Hepatocyte (in vitro differentiated cells): ENCODE measurements around the gene CROCC2. TPM values are rescaled to one million over a fixed set of nuclear protein-coding genes. Genes with fewer than 3 reads are reported as not detected.

Experiments used
- DNase-seq: peaks from one replicate; pipeline ENCODE4 v3.0.0-alpha.2; 2016; ENCODE audit warnings: low spot score
- H2AFZ ChIP-seq: fragments of 200-600 bp; sonication (generic); 2 replicates; pipeline ENCODE4 v1.6.0; 2016; ENCODE audit warnings: antibody characterized with exemption, mild to moderate bottlenecking
- H3K27ac ChIP-seq: fragments of 200-600 bp; sonication (generic); 2 replicates; pipeline ENCODE4 v1.5.1; 2016; ENCODE audit warnings: mild to moderate bottlenecking
- H3K27me3 ChIP-seq: fragments of 200-600 bp; sonication (generic); 2 replicates; pipeline ENCODE4 v1.6.1; 2016
- H3K36me3 ChIP-seq: fragments of 200-600 bp; sonication (generic); replicated peaks from 2 replicates; pipeline ENCODE4 v1.5.1; 2016; ENCODE audit warnings: low read depth; ENCODE audit not compliant: insufficient read depth
- H3K4me1 ChIP-seq: fragments of 200-600 bp; sonication (generic); 2 replicates; pipeline ENCODE4 v1.5.1; 2016; ENCODE audit warnings: mild to moderate bottlenecking, moderate library complexity; ENCODE audit not compliant: insufficient read depth
- H3K4me2 ChIP-seq: fragments of 200-600 bp; sonication (generic); 2 replicates; pipeline ENCODE4 v1.6.0; 2016
- H3K4me3 ChIP-seq: fragments of 200-600 bp; sonication (generic); 2 replicates; pipeline ENCODE4 v1.5.1; 2016; ENCODE audit warnings: mild to moderate bottlenecking
- H3K79me2 ChIP-seq: fragments of 200-600 bp; sonication (generic); 2 replicates; pipeline ENCODE4 v1.6.0; 2017; ENCODE audit warnings: mild to moderate bottlenecking
- H3K9me2 ChIP-seq: fragments of 200-600 bp; sonication (generic); replicated peaks from 2 replicates; pipeline ENCODE4 v1.6.0; 2017; ENCODE audit warnings: mild to moderate bottlenecking; ENCODE audit not compliant: insufficient read depth
- H3K9me3 ChIP-seq: fragments of 200-600 bp; sonication (generic); 2 replicates; pipeline ENCODE4 v1.5.1; 2016; ENCODE audit warnings: low read depth, mild to moderate bottlenecking
- H4K20me1 ChIP-seq: fragments of 200-600 bp; sonication (generic); 2 replicates; pipeline ENCODE4 v1.6.0; 2016; ENCODE audit warnings: mild to moderate bottlenecking; ENCODE audit not compliant: insufficient read depth, poor library complexity, severe bottlenecking
- CTCF ChIP-seq: fragments of 200-600 bp; sonication (generic); IDR thresholded peaks from 2 replicates; pipeline ENCODE4 v1.5.1; 2016; ENCODE audit warnings: antibody characterized with exemption, mild to moderate bottlenecking; ENCODE audit not compliant: poor library complexity
- EZH2 ChIP-seq: fragments of 200-600 bp; sonication (generic); IDR thresholded peaks from 2 replicates; pipeline ENCODE4 v1.6.1; 2016; ENCODE audit warnings: antibody characterized with exemption, mild to moderate bottlenecking, borderline replicate concordance
- EZH2phosphoT487 ChIP-seq: fragments of 200-600 bp; sonication (generic); IDR thresholded peaks from one replicate; pipeline ENCODE4 v1.6.1; 2018; ENCODE audit warnings: antibody characterized with exemption, mild to moderate bottlenecking, low read depth, moderate library complexity; ENCODE audit not compliant: unreplicated experiment, severe bottlenecking
- WGBS: methylation state at CpG from one replicate; pipeline ENCODE4 v1.1.6; 2016; ENCODE audit warnings: low lambda C conversion rate; ENCODE audit errors: missing lambda C conversion rate; 5-methylcytosine and 5-hydroxymethylcytosine counted together
- polyA plus RNA-seq: library from polyadenylated mRNA; unstranded; fragments of >200 nt; fragmentation: Nextera tagmentation; extraction: Ambion mirVana; gene quantifications from 2 replicates; pipeline ENCODE4 v1.2.1, GENCODE V29; 2016
- total RNA-seq: library from RNA; depleted of rRNA; stranded (reverse); fragments of >200 nt; gene quantifications from 2 replicates; pipeline ENCODE4 v1.2.3, GENCODE V29; 2014

Gene CROCC2
- total and polyA plus RNA-seq, 2 experiments from 2014 or later: 0.04 to 0.10 TPM

- WGBS: 94% methylated on average over 19 of the region's 19 CpGs
- H3K4me3 ChIP-seq: no peak overlapping the region
- peaks cover 35% of the 10 kb centered on the region for H3K4me1 ChIP-seq
- H3K27ac ChIP-seq: no peak overlapping the region
- H3K36me3 ChIP-seq: no peaks in the 10 kb centered on the region
- no peaks in the 10 kb centered on the region for H3K27me3 ChIP-seq
- TF ChIP-seq EZH2 (no peak), EZH2phosphoT487 (no peak), CTCF (no peak)
- H3K4me2 ChIP-seq: no peak overlapping the region
- no peaks in the 10 kb centered on the region for H3K9me3 ChIP-seq
- no peak for DNase-seq
- H3K9me2 ChIP-seq: no peaks in the 10 kb centered on the region
- H3K79me2 ChIP-seq: no peaks in the 10 kb centered on the region
- H2AFZ ChIP-seq: no peak overlapping the region
- no peaks in the 10 kb centered on the region for H4K20me1 ChIP-seq
These were observed 87.5 kb downstream of the CROCC2 start for GRCh38 chr2:240993446-240994170.

DNA sequence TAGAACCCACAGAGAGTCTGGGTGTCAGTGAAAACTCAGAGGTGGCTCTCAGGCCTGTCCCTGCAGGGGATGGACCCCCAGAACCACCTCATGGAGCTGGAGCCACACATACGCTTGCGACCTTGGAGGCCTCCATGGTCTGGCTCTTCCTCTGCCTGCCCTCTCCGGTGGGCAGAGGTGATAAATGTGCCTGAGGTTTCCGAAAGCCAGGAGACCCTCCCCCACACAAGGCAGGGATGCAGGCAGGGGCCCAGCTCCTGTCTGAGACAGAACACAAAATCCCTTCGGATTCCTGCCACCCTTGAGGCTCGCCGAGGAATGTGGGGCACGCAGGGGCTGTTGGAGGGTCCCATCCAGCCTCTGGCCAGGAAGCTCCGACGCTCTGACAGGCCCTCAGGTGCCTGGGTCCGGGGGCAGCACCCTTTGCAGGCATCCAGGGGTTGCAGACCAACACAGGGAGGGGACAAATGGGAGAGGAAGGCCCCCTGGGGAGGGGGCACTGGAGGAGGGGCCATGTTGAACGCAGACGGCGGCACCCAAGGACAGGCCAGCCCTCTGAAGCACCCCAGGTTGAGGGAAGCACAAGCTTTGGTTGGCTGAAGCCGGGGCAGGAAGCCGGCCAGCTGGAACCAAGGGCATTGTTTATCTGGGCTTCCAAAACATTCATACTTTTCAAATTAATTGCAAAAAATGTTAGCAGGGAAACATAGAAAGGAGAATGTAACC, 88.2 kb downstream of the CROCC2 start:
- TF ChIP-seq CTCF (no peak), EZH2phosphoT487 (no peak), EZH2 (no peak)
- Histone ChIP-seq H3K9me3 (no peaks in the 10 kb centered on the region), H3K4me2 (peak overlapping the region; percentile 37), H3K27ac (no peak overlapping the region), H3K27me3 (peaks cover 2% of the 10 kb centered on the region), H3K4me1 (peaks cover 35% of the 10 kb centered on the region), H3K79me2 (no peaks in the 10 kb centered on the region), H3K9me2 (no peaks in the 10 kb centered on the region), H4K20me1 (no peaks in the 10 kb centered on the region), H2AFZ (no peak overlapping the region), H3K36me3 (no peaks in the 10 kb centered on the region), H3K4me3 (no peak overlapping the region)
- DNase-seq: no peak
- WGBS: 65% methylated on average over 16 of the region's 16 CpGs

DNA sequence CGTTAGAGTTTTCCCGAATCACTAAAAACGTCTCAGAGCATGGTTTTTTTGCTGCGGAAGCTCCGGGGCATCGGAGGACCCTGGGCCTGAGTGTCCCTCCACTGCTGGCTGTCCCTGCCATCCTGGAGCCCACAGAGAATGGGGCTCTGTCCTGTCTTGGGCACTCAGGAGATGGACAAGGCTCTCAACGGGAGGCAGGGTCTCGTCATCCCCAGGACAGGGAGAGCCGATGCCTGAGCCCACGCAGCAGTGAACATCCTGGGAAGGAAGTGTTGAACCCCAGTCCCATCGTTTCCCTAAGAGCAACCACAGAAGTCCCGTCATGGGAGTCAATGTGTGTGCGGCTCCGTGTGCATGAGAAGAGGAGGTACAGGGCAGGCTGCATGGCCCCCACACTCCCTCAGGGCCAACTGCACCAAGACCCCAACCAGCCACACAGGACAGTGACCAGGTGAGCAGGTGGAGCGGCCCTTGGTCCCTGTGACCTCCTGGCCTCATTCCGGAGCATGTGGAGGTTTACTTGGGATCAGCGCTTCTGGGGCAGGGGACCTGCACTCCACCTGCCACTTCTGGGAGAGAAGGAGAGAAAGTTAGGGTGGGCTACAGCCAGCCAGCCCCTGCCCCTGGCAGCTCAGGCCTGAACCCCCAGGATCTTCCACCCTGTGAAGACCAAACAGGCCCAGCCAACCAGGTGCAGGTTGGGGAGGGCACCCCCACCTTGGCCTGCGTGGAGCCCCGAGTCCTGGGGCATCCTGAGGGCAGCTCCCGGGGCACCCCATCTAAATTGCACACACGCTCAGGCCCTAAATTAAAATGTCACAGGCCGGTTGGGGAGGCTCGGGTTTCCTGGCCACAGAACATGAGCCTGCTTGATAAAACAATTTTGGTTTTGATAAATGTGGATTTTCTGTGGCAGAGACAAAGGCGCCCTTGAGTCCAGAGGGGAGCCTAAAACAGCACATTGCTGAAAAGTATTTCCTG, 89.2 kb downstream of the CROCC2 start:
- Histone ChIP-seq H3K4me3 (no peak overlapping the region), H3K36me3 (no peaks in the 10 kb centered on the region), H3K79me2 (no peaks in the 10 kb centered on the region), H3K9me2 (no peaks in the 10 kb centered on the region), H2AFZ (no peak overlapping the region), H3K9me3 (no peaks in the 10 kb centered on the region), H4K20me1 (no peaks in the 10 kb centered on the region), H3K27ac (no peak overlapping the region), H3K27me3 (peaks cover 11% of the 10 kb centered on the region), H3K4me1 (peaks cover 35% of the 10 kb centered on the region), H3K4me2 (no peak overlapping the region)
- 87% methylated on average over 24 of the region's 24 CpGs for WGBS
- no peak for DNase-seq
- TF ChIP-seq EZH2phosphoT487: no peak
- no peak for TF ChIP-seq CTCF
- TF ChIP-seq EZH2: no peak
